Nephron (organoid): ENCODE measurements around the gene DOC2B.
"Not testable (repeated sequence)": the region's sequence is repeated elsewhere in the genome, so short reads cannot be mapped to it uniquely, and the experiment has no call there.

Experiments used
- H3K27ac Mint-ChIP-seq, 3 experiments: 2 replicates each; pipeline ENCODE4 v1.8.0; 2020; ENCODE audit warnings: mixed read lengths in 3 of 3, mild to moderate bottlenecking in 2 of 3, moderate library complexity in 1 of 3
- H3K27me3 Mint-ChIP-seq: 2 replicates; pipeline ENCODE4 v1.8.0; 2021; ENCODE audit warnings: low read depth, mild to moderate bottlenecking, moderate library complexity, mixed read lengths
- H3K36me3 Mint-ChIP-seq: 2 replicates; pipeline ENCODE4 v1.8.0; 2020; ENCODE audit warnings: low read depth, mixed read lengths
- H3K4me1 Mint-ChIP-seq: 2 replicates; pipeline ENCODE4 v1.8.0; 2020; ENCODE audit warnings: mixed read lengths
- H3K4me3 Mint-ChIP-seq, 3 experiments: 2 replicates each; pipeline ENCODE4 v1.8.0; 2020; ENCODE audit warnings: mild to moderate bottlenecking in 3 of 3, mixed read lengths in 3 of 3, moderate library complexity in 2 of 3
- H3K9me3 Mint-ChIP-seq: 2 replicates; pipeline ENCODE4 v1.8.0; 2020; ENCODE audit warnings: mixed read lengths
- CTCF ChIP-seq, 3 experiments: fragments of 200-600 bp; sonication (generic); IDR thresholded peaks; one replicate each; pipeline ENCODE4 v1.5.0; 2021; ENCODE audit warnings: antibody characterized with exemption in 3 of 3; ENCODE audit not compliant: unreplicated experiment in 3 of 3

DOC2B gene

GRCh38 chr17:134332-134785 is 47.1 kb downstream of the DOC2B start:
- H3K36me3 Mint-ChIP-seq, H3K9me3 Mint-ChIP-seq, H3K27ac Mint-ChIP-seq, H3K4me3 Mint-ChIP-seq, H3K4me1 Mint-ChIP-seq, H3K27me3 Mint-ChIP-seq: not testable (repeated sequence)
- TF ChIP-seq CTCF (IDR thresholded peaks at IDR 0.05; ENCODE audit: unreplicated experiment in 3 of 3) = peak in 2 of 3 experiments; percentile 24 to 32

- H3K9me3 Mint-ChIP-seq, H3K27me3 Mint-ChIP-seq, H3K4me1 Mint-ChIP-seq, H3K27ac Mint-ChIP-seq, H3K4me3 Mint-ChIP-seq, H3K36me3 Mint-ChIP-seq: not testable (repeated sequence)
Measured at GRCh38 chr17:133932-134331, 47.5 kb downstream of the DOC2B start.

GRCh38 chr17:118339-118917 is 63.0 kb downstream of the DOC2B start:
- H3K9me3 Mint-ChIP-seq, H3K4me3 Mint-ChIP-seq, H3K27ac Mint-ChIP-seq, H3K36me3 Mint-ChIP-seq, H3K4me1 Mint-ChIP-seq, H3K27me3 Mint-ChIP-seq: not testable (repeated sequence)
- TF ChIP-seq CTCF (IDR thresholded peaks at IDR 0.05; ENCODE audit: unreplicated experiment in 3 of 3) = peak; percentile 40 to 49 (median 45)

GRCh38 chr17:113111-113510 is 68.3 kb downstream of the DOC2B start:
- not testable (repeated sequence) for H3K4me1 Mint-ChIP-seq, H3K27me3 Mint-ChIP-seq, H3K4me3 Mint-ChIP-seq, H3K9me3 Mint-ChIP-seq, H3K36me3 Mint-ChIP-seq, H3K27ac Mint-ChIP-seq
